Fibroblast of pulmonary artery (primary cell): ENCODE data around the gene MAL.

Experiments
- DNase-seq: peaks from one replicate; pipeline ENCODE4 v3.0.0-alpha.2; 2010; ENCODE audit warnings: low read depth
- H3K4me3 ChIP-seq: replicated peaks from 2 replicates; pipeline ENCODE4 v1.5.1; 2011; ENCODE audit warnings: low read depth, mild to moderate bottlenecking, control low read depth, low read length, moderate library complexity
- CTCF ChIP-seq: IDR thresholded peaks from 2 replicates; pipeline ENCODE4 v1.5.1; 2011; ENCODE audit warnings: mild to moderate bottlenecking, control low read depth, low read length, inconsistent platforms; ENCODE audit errors: missing control alignments

The MAL gene

GRCh38 chr2:95047629-95048510 lies 22.4 kb downstream of the MAL start:
- DNase-seq = no peak
- no peak for TF ChIP-seq CTCF
- no peak overlapping the region for H3K4me3 ChIP-seq

- TF ChIP-seq CTCF = no peak
These were observed 23.5 kb downstream of the MAL start for GRCh38 chr2:95048825-95049682.

GRCh38 chr2:95049683-95049955 lies 24.1 kb downstream of the MAL start:
- DNase-seq = no peak
- H3K4me3 ChIP-seq = no peak overlapping the region
- no peak for TF ChIP-seq CTCF

More at GRCh38 chr2:95048825-95049682, 23.5 kb downstream of the MAL start:
- no peak for DNase-seq
- H3K4me3 ChIP-seq = no peak overlapping the region

GRCh38 chr2:95049961-95050360 lies 24.5 kb downstream of the MAL start:
- DNase-seq = no peak
- H3K4me3 ChIP-seq = no peak overlapping the region
- TF ChIP-seq CTCF = no peak

GRCh38 chr2:95050385-95051300 lies 25.1 kb downstream of the MAL start:
- no peak for TF ChIP-seq CTCF
- H3K4me3 ChIP-seq = no peak overlapping the region
- no peak for DNase-seq

DNA sequence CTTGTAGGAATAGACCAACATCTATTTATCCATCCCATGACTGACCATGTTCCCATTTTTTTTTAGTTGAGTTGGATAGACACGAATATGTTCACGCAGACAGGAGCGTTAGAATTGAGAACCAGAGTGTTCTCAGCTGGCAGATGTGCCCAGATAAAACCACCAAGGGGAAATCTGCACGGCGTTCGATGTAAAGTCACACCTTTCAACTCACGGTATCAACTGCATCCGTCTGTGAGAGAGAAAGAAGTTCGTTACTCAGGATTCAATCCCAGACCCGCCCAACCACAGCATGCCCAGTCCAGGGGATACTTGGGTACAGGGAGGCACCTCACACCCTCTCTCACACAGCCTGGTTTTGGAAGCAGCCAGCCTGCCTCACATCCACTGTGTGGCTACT lies 26.1 kb downstream of the MAL start:
- DNase-seq = no peak
- H3K4me3 ChIP-seq = no peak overlapping the region
- no peak for TF ChIP-seq CTCF
